ENCODE data around the gene KIF2A. TPM values are rescaled to one million over a fixed set of nuclear protein-coding genes. Genes with fewer than 3 reads are reported as not detected.

KIF2A gene
- total and polyA plus RNA-seq, 4 donors: 3.8 to 17.5 (median 6.8) TPM

DNA sequence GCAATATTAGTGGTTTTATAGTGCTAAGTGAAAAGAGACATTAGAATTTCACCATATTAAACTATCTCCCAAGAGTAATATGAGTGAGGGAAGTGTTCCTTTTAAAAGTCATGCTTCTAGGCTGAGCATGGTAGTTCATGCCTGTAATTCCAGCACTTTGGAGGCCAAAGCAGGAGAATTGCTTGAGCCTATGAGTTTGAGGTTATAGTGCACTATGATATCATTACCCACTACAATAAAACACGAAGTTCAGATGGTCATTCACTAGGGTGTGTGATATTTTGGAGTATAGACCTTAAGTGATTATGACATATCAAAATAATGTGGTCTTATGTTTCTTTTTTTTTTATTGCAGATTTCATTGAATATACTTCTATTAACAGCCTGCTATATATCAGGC is 6.7 kb downstream of the KIF2A start:
- Histone ChIP-seq H3K27ac (ENCODE audit: low read depth in 1 of 2, low read length in 2 of 2) (no peak overlapping the region), H3K4me3 (ENCODE audit: low read depth in 1 of 3, low read length in 3 of 3) (no peak overlapping the region), H3K9me3 (ENCODE audit: control insufficient read depth in 4 of 4, low read length in 3 of 4) (no peaks in the 10 kb centered on the region), H3K4me1 (ENCODE audit: control insufficient read depth in 4 of 4, insufficient read depth in 4 of 4, low read length in 3 of 4) (peaks cover 0 to 3% (median 0%) of the 10 kb centered on the region in 4 donors), H3K27me3 (ENCODE audit: control insufficient read depth in 4 of 4, insufficient read depth in 4 of 4, low read length in 3 of 4) (no peaks in the 10 kb centered on the region), H3K9ac (ENCODE audit: low read depth in 1 of 2, low read length in 2 of 2) (no peak overlapping the region), H3K36me3 (ENCODE audit: control insufficient read depth in 4 of 4, insufficient read depth in 3 of 4, low read depth in 1 of 4, low read length in 3 of 4) (no peaks in the 10 kb centered on the region)
- no peak for DNase-seq (ENCODE audit: low spot score)
- 83% methylated on average over 1 of the region's 1 CpG for WGBS
- TF ChIP-seq NR2F2 (IDR thresholded peaks at IDR 0.05) (no peak), YY1 (IDR thresholded peaks at IDR 0.05) (no peak)
- TF ChIP-seq, protein P1, sequence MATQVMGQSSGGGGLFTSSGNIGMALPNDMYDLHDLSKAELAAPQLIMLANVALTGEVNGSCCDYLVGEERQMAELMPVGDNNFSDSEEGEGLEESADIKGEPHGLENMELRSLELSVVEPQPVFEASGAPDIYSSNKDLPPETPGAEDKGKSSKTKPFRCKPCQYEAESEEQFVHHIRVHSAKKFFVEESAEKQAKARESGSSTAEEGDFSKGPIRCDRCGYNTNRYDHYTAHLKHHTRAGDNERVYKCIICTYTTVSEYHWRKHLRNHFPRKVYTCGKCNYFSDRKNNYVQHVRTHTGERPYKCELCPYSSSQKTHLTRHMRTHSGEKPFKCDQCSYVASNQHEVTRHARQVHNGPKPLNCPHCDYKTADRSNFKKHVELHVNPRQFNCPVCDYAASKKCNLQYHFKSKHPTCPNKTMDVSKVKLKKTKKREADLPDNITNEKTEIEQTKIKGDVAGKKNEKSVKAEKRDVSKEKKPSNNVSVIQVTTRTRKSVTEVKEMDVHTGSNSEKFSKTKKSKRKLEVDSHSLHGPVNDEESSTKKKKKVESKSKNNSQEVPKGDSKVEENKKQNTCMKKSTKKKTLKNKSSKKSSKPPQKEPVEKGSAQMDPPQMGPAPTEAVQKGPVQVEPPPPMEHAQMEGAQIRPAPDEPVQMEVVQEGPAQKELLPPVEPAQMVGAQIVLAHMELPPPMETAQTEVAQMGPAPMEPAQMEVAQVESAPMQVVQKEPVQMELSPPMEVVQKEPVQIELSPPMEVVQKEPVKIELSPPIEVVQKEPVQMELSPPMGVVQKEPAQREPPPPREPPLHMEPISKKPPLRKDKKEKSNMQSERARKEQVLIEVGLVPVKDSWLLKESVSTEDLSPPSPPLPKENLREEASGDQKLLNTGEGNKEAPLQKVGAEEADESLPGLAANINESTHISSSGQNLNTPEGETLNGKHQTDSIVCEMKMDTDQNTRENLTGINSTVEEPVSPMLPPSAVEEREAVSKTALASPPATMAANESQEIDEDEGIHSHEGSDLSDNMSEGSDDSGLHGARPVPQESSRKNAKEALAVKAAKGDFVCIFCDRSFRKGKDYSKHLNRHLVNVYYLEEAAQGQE (IDR thresholded peaks at IDR 0.05): no peak

DNA sequence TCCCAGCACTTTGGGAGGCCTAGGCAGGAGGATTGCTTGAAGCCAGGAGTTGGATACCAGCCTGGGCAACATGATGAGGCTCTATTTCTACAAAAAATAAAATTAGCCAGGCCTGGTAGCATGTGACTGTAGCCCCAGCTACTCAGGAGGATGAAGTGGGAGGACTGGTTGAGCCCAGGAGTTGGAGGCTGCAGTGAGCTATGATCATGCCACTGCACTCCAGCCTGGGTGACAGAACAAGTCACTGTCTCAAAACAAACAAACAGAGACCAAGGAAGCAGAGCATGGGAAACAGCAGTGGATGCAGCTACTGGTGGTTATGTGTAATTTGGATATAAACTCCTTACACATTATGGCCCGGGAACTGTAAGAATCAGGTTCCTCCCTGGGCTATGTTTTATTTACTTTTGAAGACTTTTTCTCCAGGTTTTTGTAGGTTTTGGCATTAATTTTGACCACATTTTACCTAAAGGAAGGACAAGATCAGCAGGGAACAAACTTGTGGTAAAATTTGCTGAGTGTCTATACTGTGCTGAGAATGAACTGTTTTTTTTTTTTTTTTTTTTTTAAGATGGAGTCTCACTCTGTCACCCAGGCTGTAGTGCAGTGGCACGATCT is 8.3 kb downstream of the KIF2A start:
- 93% methylated on average over 2 of the region's 2 CpGs for WGBS
- no peak overlapping the region for H3K4me3 ChIP-seq (ENCODE audit: low read depth in 1 of 3, low read length in 3 of 3)
- no peak overlapping the region for H3K9ac ChIP-seq (ENCODE audit: low read depth in 1 of 2, low read length in 2 of 2)
- H3K4me1 ChIP-seq (ENCODE audit: control insufficient read depth in 4 of 4, insufficient read depth in 4 of 4, low read length in 3 of 4): no peaks in the 10 kb centered on the region
- H3K27ac ChIP-seq (ENCODE audit: low read depth in 1 of 2, low read length in 2 of 2): no peak overlapping the region
- H3K27me3 ChIP-seq (ENCODE audit: control insufficient read depth in 4 of 4, insufficient read depth in 4 of 4, low read length in 3 of 4): no peaks in the 10 kb centered on the region
- H3K9me3 ChIP-seq (ENCODE audit: control insufficient read depth in 4 of 4, low read length in 3 of 4): no peaks in the 10 kb centered on the region
- TF ChIP-seq, protein P2, sequence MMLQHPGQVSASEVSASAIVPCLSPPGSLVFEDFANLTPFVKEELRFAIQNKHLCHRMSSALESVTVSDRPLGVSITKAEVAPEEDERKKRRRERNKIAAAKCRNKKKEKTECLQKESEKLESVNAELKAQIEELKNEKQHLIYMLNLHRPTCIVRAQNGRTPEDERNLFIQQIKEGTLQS (IDR thresholded peaks at IDR 0.05): no peak
- TF ChIP-seq YY1 (IDR thresholded peaks at IDR 0.05) (no peak), EGR1 (IDR thresholded peaks at IDR 0.05; ENCODE audit: low read depth in 2 of 2) (no peak)
- DNase-seq (ENCODE audit: low spot score): no peak
- no peaks in the 10 kb centered on the region for H3K36me3 ChIP-seq (ENCODE audit: control insufficient read depth in 4 of 4, insufficient read depth in 3 of 4, low read depth in 1 of 4, low read length in 3 of 4)

DNA sequence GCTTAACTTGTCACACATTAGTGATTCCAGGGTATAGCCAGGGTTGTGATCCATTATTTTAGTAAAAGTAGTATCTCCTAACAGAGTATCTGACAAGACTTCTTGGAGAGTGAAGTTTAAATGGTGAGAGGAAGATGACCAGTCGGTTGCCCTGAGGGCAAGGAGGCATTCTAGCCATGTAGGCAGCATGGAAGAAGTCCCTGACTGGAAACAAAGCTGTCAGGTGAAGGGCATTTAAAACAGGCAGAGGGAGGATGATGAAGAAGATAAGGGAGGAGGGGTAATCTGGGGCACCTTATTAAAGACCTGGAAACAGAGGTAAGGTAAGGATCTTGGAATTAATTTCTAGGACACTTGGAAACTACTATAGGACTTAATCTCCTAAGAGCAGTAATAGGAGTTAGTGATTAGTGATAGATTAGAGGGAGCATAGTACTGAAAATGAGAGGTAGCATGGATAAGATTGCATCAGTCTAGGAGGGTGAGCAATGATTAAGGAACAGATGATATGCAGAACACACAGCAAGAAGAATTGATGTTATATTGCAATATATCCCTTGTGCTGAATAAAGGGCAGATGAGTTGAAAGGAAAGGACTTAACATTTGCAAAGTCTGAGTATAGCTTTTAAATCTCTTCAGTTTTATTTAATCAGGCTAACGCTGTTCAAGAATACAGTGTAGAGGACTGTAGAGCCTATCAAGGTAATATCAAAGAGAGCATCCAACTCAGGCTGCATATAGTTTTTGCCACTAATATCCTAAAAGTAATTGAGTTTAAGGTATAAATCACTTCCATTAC is 9.6 kb downstream of the KIF2A start:
- 92% methylated on average over 2 of the region's 2 CpGs for WGBS
- TF ChIP-seq FOXA1 (IDR thresholded peaks at IDR 0.05): no peak
- TF ChIP-seq, protein P3, sequence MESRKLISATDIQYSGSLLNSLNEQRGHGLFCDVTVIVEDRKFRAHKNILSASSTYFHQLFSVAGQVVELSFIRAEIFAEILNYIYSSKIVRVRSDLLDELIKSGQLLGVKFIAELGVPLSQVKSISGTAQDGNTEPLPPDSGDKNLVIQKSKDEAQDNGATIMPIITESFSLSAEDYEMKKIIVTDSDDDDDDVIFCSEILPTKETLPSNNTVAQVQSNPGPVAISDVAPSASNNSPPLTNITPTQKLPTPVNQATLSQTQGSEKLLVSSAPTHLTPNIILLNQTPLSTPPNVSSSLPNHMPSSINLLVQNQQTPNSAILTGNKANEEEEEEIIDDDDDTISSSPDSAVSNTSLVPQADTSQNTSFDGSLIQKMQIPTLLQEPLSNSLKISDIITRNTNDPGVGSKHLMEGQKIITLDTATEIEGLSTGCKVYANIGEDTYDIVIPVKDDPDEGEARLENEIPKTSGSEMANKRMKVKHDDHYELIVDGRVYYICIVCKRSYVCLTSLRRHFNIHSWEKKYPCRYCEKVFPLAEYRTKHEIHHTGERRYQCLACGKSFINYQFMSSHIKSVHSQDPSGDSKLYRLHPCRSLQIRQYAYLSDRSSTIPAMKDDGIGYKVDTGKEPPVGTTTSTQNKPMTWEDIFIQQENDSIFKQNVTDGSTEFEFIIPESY (IDR thresholded peaks at IDR 0.05): no peak
- no peak for TF ChIP-seq HNF4A (conservative IDR thresholded peaks at IDR 0.05)
- H3K9ac ChIP-seq (ENCODE audit: low read depth in 1 of 2, low read length in 2 of 2): no peak overlapping the region
- no peak for DNase-seq (ENCODE audit: low spot score)
- H3K9me3 ChIP-seq (ENCODE audit: control insufficient read depth in 4 of 4, low read length in 3 of 4): no peaks in the 10 kb centered on the region
- H3K36me3 ChIP-seq (ENCODE audit: control insufficient read depth in 4 of 4, insufficient read depth in 3 of 4, low read depth in 1 of 4, low read length in 3 of 4): no peaks in the 10 kb centered on the region
- H3K27me3 ChIP-seq (ENCODE audit: control insufficient read depth in 4 of 4, insufficient read depth in 4 of 4, low read length in 3 of 4): no peaks in the 10 kb centered on the region
- H3K4me1 ChIP-seq (ENCODE audit: control insufficient read depth in 4 of 4, insufficient read depth in 4 of 4, low read length in 3 of 4): no peaks in the 10 kb centered on the region
- H3K27ac ChIP-seq (ENCODE audit: low read depth in 1 of 2, low read length in 2 of 2): no peak overlapping the region
- H3K4me3 ChIP-seq (ENCODE audit: low read depth in 1 of 3, low read length in 3 of 3): no peak overlapping the region

Data from liver (tissue), 9 donors.